Upper lobe of left lung (tissue), 4 donors: ENCODE measurements around the gene WLS.

Source experiments
- EP300 ChIP-seq, 4 donors: sonication (generic); formaldehyde crosslinking; IDR thresholded peaks; one replicate each; pipeline ENCODE4 v1.5.1; 2017; ENCODE audit warnings: antibody characterized with exemption in 4 of 4, control low read depth in 2 of 4
- POLR2A ChIP-seq, 4 donors: fragments of 450-650 bp; IDR thresholded peaks; one replicate each; pipeline ENCODE4 v1.5.1; 2016 to 2017; ENCODE audit warnings: antibody characterized with exemption in 4 of 4, mild to moderate bottlenecking in 2 of 4
- POLR2AphosphoS5 ChIP-seq, 2 donors: sonication (generic); formaldehyde crosslinking; IDR thresholded peaks; one replicate each; pipeline ENCODE4 v1.5.1; 2017; ENCODE audit warnings: antibody characterized with exemption in 2 of 2
- TF ChIP-seq, protein P1 (sequence below), 6 experiments: fragments of 450-650 bp in 4 of 6; fragments of 200-600 bp in 2 of 6; sonication (generic) in 2 of 6; IDR thresholded peaks; one replicate each; pipeline ENCODE4 v1.5.1; 2016 to 2019; ENCODE audit warnings: antibody characterized with exemption in 6 of 6

DNA sequence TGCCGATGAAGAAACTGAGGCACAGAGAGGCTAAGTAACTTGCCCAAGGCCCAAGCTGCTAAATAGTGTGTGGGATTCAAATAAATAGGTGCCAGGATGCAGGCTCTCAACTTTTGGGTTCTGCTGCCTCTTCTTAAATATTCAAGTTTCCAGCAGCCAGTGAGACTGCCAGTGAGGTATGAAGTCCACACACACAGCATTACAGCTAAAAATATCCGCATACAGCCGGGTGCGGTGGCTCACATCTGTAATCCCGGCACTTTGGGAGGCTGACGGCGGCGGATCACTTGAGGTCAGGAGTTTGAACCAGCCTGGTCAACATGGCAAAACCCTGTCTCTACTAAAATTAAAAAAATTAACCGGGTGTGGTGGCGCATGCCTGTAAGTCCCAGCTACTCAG lies 103.5 kb downstream of the WLS start:
- TF ChIP-seq POLR2A (IDR thresholded peaks at IDR 0.05) (no peak), POLR2AphosphoS5 (IDR thresholded peaks at IDR 0.05) (no peak), EP300 (IDR thresholded peaks at IDR 0.05) (no peak)
- TF ChIP-seq, protein P1, sequence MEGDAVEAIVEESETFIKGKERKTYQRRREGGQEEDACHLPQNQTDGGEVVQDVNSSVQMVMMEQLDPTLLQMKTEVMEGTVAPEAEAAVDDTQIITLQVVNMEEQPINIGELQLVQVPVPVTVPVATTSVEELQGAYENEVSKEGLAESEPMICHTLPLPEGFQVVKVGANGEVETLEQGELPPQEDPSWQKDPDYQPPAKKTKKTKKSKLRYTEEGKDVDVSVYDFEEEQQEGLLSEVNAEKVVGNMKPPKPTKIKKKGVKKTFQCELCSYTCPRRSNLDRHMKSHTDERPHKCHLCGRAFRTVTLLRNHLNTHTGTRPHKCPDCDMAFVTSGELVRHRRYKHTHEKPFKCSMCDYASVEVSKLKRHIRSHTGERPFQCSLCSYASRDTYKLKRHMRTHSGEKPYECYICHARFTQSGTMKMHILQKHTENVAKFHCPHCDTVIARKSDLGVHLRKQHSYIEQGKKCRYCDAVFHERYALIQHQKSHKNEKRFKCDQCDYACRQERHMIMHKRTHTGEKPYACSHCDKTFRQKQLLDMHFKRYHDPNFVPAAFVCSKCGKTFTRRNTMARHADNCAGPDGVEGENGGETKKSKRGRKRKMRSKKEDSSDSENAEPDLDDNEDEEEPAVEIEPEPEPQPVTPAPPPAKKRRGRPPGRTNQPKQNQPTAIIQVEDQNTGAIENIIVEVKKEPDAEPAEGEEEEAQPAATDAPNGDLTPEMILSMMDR (IDR thresholded peaks at IDR 0.05) = no peak
